Aorta (tissue), 5 donors: ENCODE data around the gene GMIP. TPM values are rescaled to one million over a fixed set of nuclear protein-coding genes. Genes with fewer than 3 reads are reported as not detected.

Experiments used
- ATAC-seq: fragments of 200-7000 bp; cut with Tn5 transposase; one replicate; pipeline ENCODE4 v1.9.1; 2022; ENCODE audit warnings: moderate library complexity; ENCODE audit not compliant: low FRiP score
- DNase-seq, 2 donors: peaks; one replicate each; pipeline ENCODE4 v3.0.0-alpha.2; 2020
- H3K27ac ChIP-seq, 2 donors: one replicate each; pipeline ENCODE4 v1.5.1; 2013; ENCODE audit warnings: low read length in 2 of 2, mild to moderate bottlenecking in 2 of 2, moderate library complexity in 2 of 2, control low read depth in 1 of 2, inconsistent platforms in 1 of 2, low read depth in 1 of 2
- H3K27me3 ChIP-seq, 2 donors: one replicate each; pipeline ENCODE4 v1.6.1; 2013; ENCODE audit warnings: control low read depth in 1 of 2, low read length in 1 of 2, mild to moderate bottlenecking in 1 of 2, moderate library complexity in 1 of 2; ENCODE audit not compliant: insufficient read depth in 2 of 2, control insufficient read depth in 1 of 2
- H3K36me3 ChIP-seq, 2 donors: one replicate each; pipeline ENCODE4 v1.6.1; 2013; ENCODE audit warnings: control low read depth in 1 of 2, low read length in 1 of 2, mild to moderate bottlenecking in 1 of 2; ENCODE audit not compliant: insufficient read depth in 2 of 2, control insufficient read depth in 1 of 2
- H3K4me1 ChIP-seq, 2 donors: one replicate each; pipeline ENCODE4 v1.6.1; 2013; ENCODE audit warnings: low read length in 2 of 2, control low read depth in 1 of 2, mild to moderate bottlenecking in 1 of 2, moderate library complexity in 1 of 2; ENCODE audit not compliant: insufficient read depth in 2 of 2, control insufficient read depth in 1 of 2
- H3K4me3 ChIP-seq, 2 donors: one replicate each; pipeline ENCODE4 v1.5.1; 2013; ENCODE audit warnings: low read length in 2 of 2, control low read depth in 1 of 2, mild to moderate bottlenecking in 1 of 2
- H3K9me3 ChIP-seq: one replicate; pipeline ENCODE4 v1.6.1; 2013; ENCODE audit warnings: mild to moderate bottlenecking, low read length; ENCODE audit not compliant: control insufficient read depth
- WGBS, 2 donors: extraction: QIAGEN DNeasy Blood & Tissue Kit; methylation state at CpG; one replicate each; pipeline ENCODE4 v1.1.7; 2013; 5-methylcytosine and 5-hydroxymethylcytosine counted together
- intact Hi-C, 2 donors: fragments of 100-400 bp; cut with DNase I; formaldehyde crosslinking; loops; one replicate each; pipeline versions ENCODE4 v1.14.2 to v1.15.0; 2022
- polyA plus RNA-seq, 2 donors: library from polyadenylated mRNA; stranded (reverse); fragments of 200-250 nt; gene quantifications; one replicate each; pipeline ENCODE4 v1.2.3, GENCODE V29; 2013
- total RNA-seq, 2 donors: library from RNA; stranded (reverse); fragmentation: NEBNext Ultra II Directional; extraction: Animal tissue kit (Norgen Biotek cat#: 25700); gene quantifications; one replicate each; pipeline ENCODE4 v1.2.1, GENCODE V29; 2021
- donor health status: healthy with polysubstance abuse.
- donor health status: Bipolar disorder and iron deficiency.
- donor health status: DM: no; HTN: no; CAD: no.
- donor health status: DM: no; HTN: no; CAD: no.
- donor health status: DM: yes; HTN: yes; CAD: no.

The GMIP gene
- total and polyA plus RNA-seq, 4 donors = 3.4 to 25.6 (median 10.4) TPM

DNA sequence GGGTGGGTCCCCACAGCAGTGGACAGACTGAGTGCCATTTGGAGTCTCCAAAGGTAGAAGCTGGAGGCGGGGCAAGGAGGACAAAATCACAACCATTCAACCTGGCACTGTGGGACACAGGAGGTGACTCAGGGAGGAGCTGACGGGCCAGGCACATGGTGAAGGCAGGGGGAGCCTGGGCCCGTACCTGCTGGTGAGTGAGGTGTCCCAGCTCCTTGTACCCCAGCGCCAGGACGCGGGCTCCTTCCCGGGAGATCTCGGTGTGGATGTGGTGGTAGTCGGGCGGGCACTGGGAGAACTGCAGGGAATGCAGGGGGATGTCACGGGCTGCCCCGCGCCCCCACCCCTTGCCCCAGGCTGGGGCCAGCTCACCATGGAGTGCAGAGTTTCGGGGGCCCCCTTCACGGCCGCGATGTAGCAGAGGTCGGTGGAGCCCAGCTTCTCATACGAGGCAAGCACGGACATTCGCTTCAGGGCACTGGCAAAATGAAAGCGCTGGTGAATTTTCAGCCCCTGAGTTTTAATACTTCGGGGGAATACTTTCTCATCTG, 10.2 kb upstream of the GMIP start:
- no peaks in the 10 kb centered on the region for H3K4me1 ChIP-seq
- no peak overlapping the region for H3K27ac ChIP-seq
- ATAC-seq (no peak), DNase-seq (no peak)
- WGBS, 2 donors = 92 to 95% methylated on average over 20 to 23 of the region's 23 CpGs
- intact Hi-C loops = no loop called here
- no peaks in the 10 kb centered on the region for H3K9me3 ChIP-seq
- H3K4me3 ChIP-seq = no peak overlapping the region
- peaks cover 5 to 34% of the 10 kb centered on the region in 2 donors for H3K36me3 ChIP-seq
- H3K27me3 ChIP-seq = no peaks in the 10 kb centered on the region

DNA sequence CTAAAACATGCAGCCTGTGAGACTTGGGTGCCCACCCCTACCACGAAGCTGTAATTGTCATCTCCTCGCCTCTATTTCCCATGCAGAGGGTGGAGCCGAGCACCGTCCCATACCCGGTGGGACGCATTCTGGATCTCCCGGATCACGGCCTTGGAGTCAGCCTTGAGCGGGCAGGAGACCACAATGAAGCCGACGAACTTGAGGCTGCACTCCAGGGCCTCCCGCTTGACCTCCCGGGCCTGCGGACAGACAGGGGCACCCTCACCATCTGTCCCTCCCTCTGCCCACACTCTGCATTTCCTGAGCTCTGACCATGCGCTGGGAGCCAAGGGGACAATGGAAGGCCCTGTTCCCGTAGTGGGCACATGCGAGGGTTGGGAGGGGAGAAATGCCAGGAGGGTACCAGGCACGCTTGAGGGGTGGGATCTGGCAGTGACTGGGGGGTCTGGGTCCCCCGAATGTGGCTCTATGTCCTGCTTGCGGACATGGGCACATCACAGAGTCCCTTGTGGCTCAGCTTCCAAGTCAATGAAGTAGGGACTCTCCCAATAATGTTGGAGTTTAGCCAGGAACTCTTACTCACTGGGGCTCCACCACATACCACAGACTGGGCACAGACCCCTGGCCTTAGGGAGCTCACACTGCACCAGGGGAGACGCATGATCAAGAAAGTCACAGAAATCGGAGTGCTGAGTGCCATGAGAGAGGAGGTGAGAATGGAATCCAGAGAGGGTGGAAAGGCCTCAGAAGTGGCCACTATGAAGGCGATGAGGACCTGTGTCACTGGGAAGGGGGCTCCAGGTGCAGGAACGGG, 9.2 kb upstream of the GMIP start:
- intact Hi-C loops = no loop called here
- no peaks in the 10 kb centered on the region for H3K27me3 ChIP-seq
- H3K27ac ChIP-seq = no peak overlapping the region
- no peaks in the 10 kb centered on the region for H3K9me3 ChIP-seq
- 89 to 91% methylated on average over 24 of the region's 24 CpGs for WGBS, 2 donors
- H3K4me3 ChIP-seq = no peak overlapping the region
- H3K36me3 ChIP-seq = peaks cover 2 to 34% of the 10 kb centered on the region in 2 donors
- ATAC-seq = no peak
- no peak for DNase-seq
- H3K4me1 ChIP-seq = no peaks in the 10 kb centered on the region

- WGBS, 2 donors = 47% methylated on average over 13 of the region's 13 CpGs
Measured at GRCh38 chr19:19651076-19651475, 7.6 kb upstream of the GMIP start.

GRCh38 chr19:19650331-19650730, 6.9 kb upstream of the GMIP start:
- H3K27me3 ChIP-seq = no peaks in the 10 kb centered on the region
- ATAC-seq = no peak
- H3K36me3 ChIP-seq = peaks cover 0 to 32% of the 10 kb centered on the region in 2 donors
- 90 to 93% methylated on average over 9 of the region's 9 CpGs for WGBS, 2 donors
- no peak overlapping the region for H3K4me3 ChIP-seq
- intact Hi-C loops = no loop called here
- no peak for DNase-seq
- no peaks in the 10 kb centered on the region for H3K9me3 ChIP-seq
- no peak overlapping the region for H3K27ac ChIP-seq
- H3K4me1 ChIP-seq = no peaks in the 10 kb centered on the region

More at GRCh38 chr19:19651076-19651475, 7.6 kb upstream of the GMIP start:
- intact Hi-C loops = no loop called here
- Histone ChIP-seq H3K9me3 (no peaks in the 10 kb centered on the region), H3K4me3 (no peak overlapping the region), H3K4me1 (no peaks in the 10 kb centered on the region), H3K36me3 (peaks cover 0 to 32% of the 10 kb centered on the region in 2 donors), H3K27me3 (no peaks in the 10 kb centered on the region), H3K27ac (no peak overlapping the region)
- DNase-seq = no peak
- ATAC-seq = no peak

GRCh38 chr19:19649580-19649995, 6.1 kb upstream of the GMIP start:
- ATAC-seq = no peak
- Histone ChIP-seq H3K9me3 (no peaks in the 10 kb centered on the region), H3K36me3 (peaks cover 0 to 25% of the 10 kb centered on the region in 2 donors), H3K4me3 (no peak overlapping the region), H3K27ac (no peak overlapping the region), H3K4me1 (no peaks in the 10 kb centered on the region), H3K27me3 (no peaks in the 10 kb centered on the region)
- 95% methylated on average over 21 to 22 of the region's 22 CpGs for WGBS, 2 donors
- intact Hi-C loops = no loop called here
- DNase-seq = no peak

DNA sequence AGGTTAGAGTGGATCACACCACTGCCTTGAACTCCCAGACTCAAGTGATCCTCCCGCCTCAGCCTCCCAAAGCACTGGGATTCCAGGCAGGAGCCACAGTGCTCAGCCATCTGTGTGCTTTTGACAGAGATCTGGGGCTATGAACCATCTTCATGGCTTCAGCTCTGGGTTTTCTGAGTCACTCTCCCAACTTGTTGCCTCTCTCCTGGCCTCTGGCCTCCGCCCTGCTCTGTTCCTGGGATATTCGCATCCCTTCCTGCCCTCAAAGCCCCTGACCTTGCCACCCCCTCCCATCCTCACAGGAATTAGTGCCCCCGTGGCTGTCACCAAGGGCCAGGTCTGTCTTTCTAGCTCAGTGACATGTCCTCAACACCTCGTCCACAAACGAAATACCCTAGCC, 5.7 kb upstream of the GMIP start:
- DNase-seq = no peak
- ATAC-seq = no peak
- H3K36me3 ChIP-seq = peaks cover 0 to 21% of the 10 kb centered on the region in 2 donors
- H3K4me1 ChIP-seq = no peaks in the 10 kb centered on the region
- WGBS, 2 donors = 86% methylated on average over 6 of the region's 6 CpGs
- H3K27me3 ChIP-seq = no peaks in the 10 kb centered on the region
- H3K4me3 ChIP-seq = no peak overlapping the region
- intact Hi-C loops = no loop called here
- H3K27ac ChIP-seq = no peak overlapping the region
- H3K9me3 ChIP-seq = no peaks in the 10 kb centered on the region

DNA sequence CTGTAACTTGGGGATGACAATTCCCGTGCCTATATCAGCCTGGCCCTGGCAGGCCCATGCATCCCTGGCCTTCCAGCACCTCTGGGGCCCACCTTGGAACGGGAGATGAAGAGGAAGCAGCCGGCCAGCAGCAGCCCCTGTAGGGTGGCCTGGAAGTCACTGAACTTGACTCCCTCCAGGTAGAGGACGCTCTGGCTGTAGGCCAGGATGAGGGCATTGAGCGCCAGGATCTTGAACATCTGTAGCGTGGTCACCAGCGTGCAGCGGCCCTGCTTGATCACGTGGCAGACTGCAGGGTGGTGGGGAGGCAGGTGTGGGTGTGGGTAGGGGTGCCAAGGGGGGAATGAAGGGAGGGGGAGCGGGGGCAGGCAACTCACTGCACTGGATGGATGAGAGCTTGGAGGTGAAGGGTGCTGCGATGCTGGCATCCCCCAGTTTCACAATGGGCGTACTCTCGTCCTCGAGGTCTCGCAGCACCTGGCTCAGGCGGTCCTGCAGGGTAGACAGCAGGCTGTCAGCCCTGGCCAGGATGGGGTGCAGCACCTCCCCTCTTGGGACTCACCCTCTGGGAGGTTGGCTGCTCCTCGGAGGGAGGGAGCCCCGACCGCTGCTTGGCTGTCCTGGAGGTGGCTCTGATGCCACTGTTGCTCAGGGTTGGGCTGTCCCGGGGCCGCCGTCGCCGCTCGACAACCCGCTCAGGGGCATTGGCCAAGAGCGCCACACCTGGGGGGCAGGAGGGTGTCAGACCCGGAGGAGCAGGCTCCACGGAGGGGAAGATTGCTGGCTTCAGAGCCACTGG, 3.8 kb upstream of the GMIP start:
- intact Hi-C loops = no loop called here
- Histone ChIP-seq H3K27me3 (no peaks in the 10 kb centered on the region), H3K4me3 (no peak overlapping the region), H3K36me3 (peaks cover 0 to 13% of the 10 kb centered on the region in 2 donors), H3K4me1 (no peaks in the 10 kb centered on the region), H3K9me3 (no peaks in the 10 kb centered on the region), H3K27ac (no peak overlapping the region)
- WGBS, 2 donors = 91 to 92% methylated on average over 27 to 29 of the region's 29 CpGs
- no peak for DNase-seq
- no peak for ATAC-seq

GRCh38 chr19:19645233-19645870, 1.9 kb upstream of the GMIP start:
- Histone ChIP-seq H3K27me3 (no peaks in the 10 kb centered on the region), H3K27ac (no peak overlapping the region), H3K9me3 (no peaks in the 10 kb centered on the region), H3K4me1 (no peaks in the 10 kb centered on the region), H3K4me3 (no peak overlapping the region), H3K36me3 (peaks cover 0 to 9% of the 10 kb centered on the region in 2 donors)
- ATAC-seq = no peak
- DNase-seq = no peak
- intact Hi-C loops = no loop called here
- 91 to 92% methylated on average over 17 of the region's 17 CpGs for WGBS, 2 donors
